Muscle layer of colon (tissue), 2 donors: ENCODE measurements around the gene GNPTAB.

Experiments
- H3K27ac ChIP-seq: one replicate; pipeline ENCODE4 v1.7.0; 2013; ENCODE audit warnings: low read depth, mild to moderate bottlenecking, low read length, moderate library complexity
- H3K27me3 ChIP-seq, 2 donors: one replicate each; pipeline ENCODE4 v1.7.0; 2013; ENCODE audit warnings: low read length in 2 of 2, mild to moderate bottlenecking in 2 of 2; ENCODE audit not compliant: insufficient read depth in 2 of 2, control insufficient read depth in 1 of 2
- H3K36me3 ChIP-seq: one replicate; pipeline ENCODE4 v1.7.0; 2013; ENCODE audit warnings: mild to moderate bottlenecking, low read length; ENCODE audit not compliant: insufficient read depth
- H3K4me1 ChIP-seq: one replicate; pipeline ENCODE4 v1.7.0; 2013; ENCODE audit warnings: mild to moderate bottlenecking, low read length; ENCODE audit not compliant: insufficient read depth
- H3K4me3 ChIP-seq, 2 donors: one replicate each; pipeline ENCODE4 v1.7.0; 2013; ENCODE audit warnings: low read length in 2 of 2, low read depth in 1 of 2, mild to moderate bottlenecking in 1 of 2, moderate library complexity in 1 of 2
- H3K9ac ChIP-seq: one replicate; pipeline ENCODE4 v1.7.0; 2013; ENCODE audit warnings: low read length
- H3K9me3 ChIP-seq: one replicate; pipeline ENCODE4 v1.7.0; 2013; ENCODE audit warnings: mild to moderate bottlenecking, low read length
- donor health status: abdominal sarcoma.
- donor health status: Adenocarcinoma of cecum.

The GNPTAB gene

DNA sequence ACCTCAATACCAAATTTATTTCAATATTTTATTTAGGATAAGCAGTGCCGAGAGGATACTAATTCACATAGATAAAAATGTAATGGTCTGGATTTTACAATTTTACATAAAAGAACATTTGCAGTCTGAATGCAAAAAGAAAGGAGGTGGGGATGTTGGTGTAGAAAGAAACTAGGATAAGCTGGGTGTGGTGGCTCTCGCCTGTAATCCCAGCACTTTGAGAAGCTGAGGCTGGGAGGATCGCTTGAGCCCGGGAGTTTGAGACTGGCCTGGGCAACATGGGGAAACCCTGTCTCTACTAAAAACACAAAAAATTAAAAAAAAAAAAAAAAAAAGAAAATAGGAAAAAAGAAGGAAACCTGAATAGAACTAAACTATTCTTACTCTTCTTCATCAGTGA lies 108.4 kb downstream of the GNPTAB start:
- H3K27ac ChIP-seq: no peak overlapping the region

DNA sequence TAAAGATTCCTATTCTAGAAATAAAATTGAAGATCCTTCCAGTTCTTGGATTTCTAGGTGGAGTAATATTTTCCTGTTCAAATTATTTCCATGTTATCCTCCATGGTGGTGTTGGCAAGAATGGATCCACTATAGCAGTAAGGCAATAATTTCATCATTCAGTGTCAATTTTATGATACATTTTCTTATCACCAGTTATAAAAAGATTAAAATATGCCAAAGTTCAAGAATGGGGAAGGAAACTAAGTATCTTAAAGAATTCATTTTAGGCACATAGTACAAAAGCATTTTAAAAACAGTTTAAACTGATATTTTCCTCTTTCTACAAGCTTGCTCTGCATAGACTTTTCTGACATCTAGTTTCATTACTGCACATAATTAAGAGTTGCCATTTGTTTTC lies 110.6 kb downstream of the GNPTAB start:
- H3K9ac ChIP-seq: no peak overlapping the region
- peaks cover 8% of the 10 kb centered on the region for H3K36me3 ChIP-seq
- H3K27ac ChIP-seq: no peak overlapping the region
- no peaks in the 10 kb centered on the region for H3K4me1 ChIP-seq
- H3K27me3 ChIP-seq: no peaks in the 10 kb centered on the region
- no peak overlapping the region for H3K4me3 ChIP-seq
- no peaks in the 10 kb centered on the region for H3K9me3 ChIP-seq

More for the DNA sequence above, 108.4 kb downstream of the GNPTAB start:
- Histone ChIP-seq H3K27me3 (no peaks in the 10 kb centered on the region), H3K4me3 (no peak overlapping the region), H3K4me1 (no peaks in the 10 kb centered on the region), H3K36me3 (peaks cover 19% of the 10 kb centered on the region), H3K9me3 (no peaks in the 10 kb centered on the region), H3K9ac (no peak overlapping the region)

DNA sequence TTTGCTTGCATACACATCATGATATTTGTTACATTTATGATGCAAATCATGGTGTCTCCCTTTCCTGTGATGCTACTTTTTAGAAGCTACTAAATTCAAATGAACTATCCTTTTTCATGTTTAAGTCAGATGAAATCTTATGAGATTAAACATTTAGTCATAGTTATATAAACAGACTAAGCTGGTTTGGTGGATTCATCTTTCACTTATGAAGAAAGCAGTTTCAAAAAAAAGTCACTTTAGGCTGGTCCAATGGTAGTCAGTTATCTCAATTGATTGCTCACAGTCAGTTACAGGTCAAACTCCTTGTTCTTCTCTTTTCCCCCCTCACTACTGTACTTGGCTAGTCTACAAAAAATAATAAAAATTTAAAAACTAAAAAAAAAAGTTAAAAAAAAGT lies 111.2 kb downstream of the GNPTAB start:
- Histone ChIP-seq H3K27ac (no peak overlapping the region), H3K9ac (no peak overlapping the region), H3K9me3 (no peaks in the 10 kb centered on the region), H3K27me3 (no peaks in the 10 kb centered on the region), H3K4me1 (no peaks in the 10 kb centered on the region), H3K36me3 (peaks cover 8% of the 10 kb centered on the region), H3K4me3 (no peak overlapping the region)

DNA sequence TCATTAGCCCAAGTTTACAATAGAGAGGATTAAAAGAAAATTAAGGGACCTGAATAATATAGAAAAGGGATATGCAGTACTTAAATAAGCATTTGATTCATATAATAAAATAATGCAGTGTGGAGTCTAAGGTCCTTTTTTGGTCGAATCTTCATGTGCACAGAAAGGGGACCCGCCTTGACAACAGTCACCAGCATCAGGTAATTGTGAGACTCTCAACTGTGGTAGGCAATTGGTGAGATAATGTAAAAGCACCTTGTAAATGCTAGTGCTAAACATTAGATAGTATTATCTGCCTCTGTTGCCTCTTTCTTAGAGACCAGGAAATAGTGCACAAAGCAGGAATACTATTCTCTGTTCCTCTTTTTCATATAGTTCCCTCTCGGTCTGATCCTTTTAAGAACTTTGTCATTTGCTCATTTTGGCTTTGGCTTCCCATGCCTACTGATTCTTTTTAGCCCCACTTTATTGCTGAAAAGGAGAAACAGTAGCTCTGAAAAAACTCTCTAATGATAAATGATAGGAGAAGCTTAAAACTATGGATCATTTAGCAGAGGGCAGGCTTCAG lies 115.8 kb downstream of the GNPTAB start:
- Histone ChIP-seq H3K36me3 (no peaks in the 10 kb centered on the region), H3K27ac (no peak overlapping the region), H3K4me3 (no peak overlapping the region), H3K9me3 (no peaks in the 10 kb centered on the region), H3K9ac (no peak overlapping the region), H3K27me3 (no peaks in the 10 kb centered on the region), H3K4me1 (peaks cover 19% of the 10 kb centered on the region)

GRCh38 chr12:101713930-101714329 lies 116.8 kb downstream of the GNPTAB start:
- no peak overlapping the region for H3K4me3 ChIP-seq
- peaks cover 19% of the 10 kb centered on the region for H3K4me1 ChIP-seq
- no peaks in the 10 kb centered on the region for H3K9me3 ChIP-seq
- H3K27me3 ChIP-seq: no peaks in the 10 kb centered on the region
- no peak overlapping the region for H3K9ac ChIP-seq
- no peaks in the 10 kb centered on the region for H3K36me3 ChIP-seq
- H3K27ac ChIP-seq: no peak overlapping the region

GRCh38 chr12:101713059-101713682 lies 117.6 kb downstream of the GNPTAB start:
- Histone ChIP-seq H3K4me1 (peaks cover 19% of the 10 kb centered on the region), H3K27ac (no peak overlapping the region), H3K27me3 (no peaks in the 10 kb centered on the region), H3K9ac (peak overlapping the region; percentile 12), H3K4me3 (peak overlapping the region in 1 of 2 donors; percentile 12), H3K36me3 (no peaks in the 10 kb centered on the region), H3K9me3 (no peaks in the 10 kb centered on the region)

DNA sequence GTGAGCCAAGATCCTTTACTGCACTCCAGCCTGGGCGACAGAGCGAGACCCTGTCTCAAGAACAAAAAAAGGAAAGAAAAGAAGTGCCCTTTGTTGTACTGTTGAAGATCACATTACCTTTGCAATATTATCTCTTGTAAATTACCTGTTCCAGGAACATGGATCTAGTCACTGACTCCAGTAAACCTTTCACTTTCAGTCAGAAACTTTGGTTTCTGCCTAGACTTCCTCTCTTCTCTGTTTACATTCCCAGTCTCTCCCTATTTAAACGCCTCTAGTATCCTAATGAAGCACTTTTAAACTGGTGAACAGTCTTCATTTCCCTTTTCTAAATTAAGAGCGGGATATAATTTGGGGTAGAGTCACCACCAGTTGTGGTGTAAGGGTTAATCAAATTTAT lies 120.5 kb downstream of the GNPTAB start:
- peaks cover 19% of the 10 kb centered on the region for H3K4me1 ChIP-seq
- H3K27ac ChIP-seq: no peak overlapping the region
- no peaks in the 10 kb centered on the region for H3K36me3 ChIP-seq
- no peak overlapping the region for H3K4me3 ChIP-seq
- no peak overlapping the region for H3K9ac ChIP-seq
- no peaks in the 10 kb centered on the region for H3K9me3 ChIP-seq
- H3K27me3 ChIP-seq: no peaks in the 10 kb centered on the region

DNA sequence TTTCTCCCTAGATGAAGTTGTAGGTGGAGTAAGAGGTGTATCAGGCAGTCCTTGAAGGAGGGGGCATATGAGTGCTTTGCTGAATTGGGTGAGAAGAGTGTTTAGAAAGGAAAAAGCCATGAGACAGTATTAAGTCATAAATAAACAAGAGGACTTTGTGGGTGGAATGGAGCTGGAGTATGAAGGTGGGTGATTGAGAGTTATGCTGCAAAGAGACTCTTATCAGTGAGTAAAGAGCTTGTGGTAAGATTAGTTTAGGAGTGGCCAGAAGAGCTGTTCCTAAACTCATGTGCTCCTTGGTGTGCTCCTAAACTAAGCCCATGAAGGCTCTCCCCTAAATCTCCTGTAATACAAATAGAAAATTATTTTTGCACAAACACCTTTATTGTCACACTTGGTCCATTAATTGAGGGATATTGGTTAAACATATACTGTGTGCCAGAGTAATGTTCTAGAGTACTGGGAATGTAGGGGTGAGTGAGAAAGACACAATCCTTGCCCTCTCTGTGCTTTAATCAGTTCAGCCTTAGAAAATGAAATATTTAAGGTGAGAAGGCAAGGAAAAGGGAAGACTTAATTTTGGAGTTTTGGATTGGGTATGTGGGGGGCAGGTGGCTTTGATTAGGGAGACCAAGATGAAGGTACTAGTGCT lies 123.5 kb downstream of the GNPTAB start:
- H3K4me3 ChIP-seq: no peak overlapping the region
- no peak overlapping the region for H3K27ac ChIP-seq
- H3K27me3 ChIP-seq: no peaks in the 10 kb centered on the region
- peaks cover under 1% of the 10 kb centered on the region for H3K4me1 ChIP-seq
- no peaks in the 10 kb centered on the region for H3K9me3 ChIP-seq
- no peak overlapping the region for H3K9ac ChIP-seq
- no peaks in the 10 kb centered on the region for H3K36me3 ChIP-seq

DNA sequence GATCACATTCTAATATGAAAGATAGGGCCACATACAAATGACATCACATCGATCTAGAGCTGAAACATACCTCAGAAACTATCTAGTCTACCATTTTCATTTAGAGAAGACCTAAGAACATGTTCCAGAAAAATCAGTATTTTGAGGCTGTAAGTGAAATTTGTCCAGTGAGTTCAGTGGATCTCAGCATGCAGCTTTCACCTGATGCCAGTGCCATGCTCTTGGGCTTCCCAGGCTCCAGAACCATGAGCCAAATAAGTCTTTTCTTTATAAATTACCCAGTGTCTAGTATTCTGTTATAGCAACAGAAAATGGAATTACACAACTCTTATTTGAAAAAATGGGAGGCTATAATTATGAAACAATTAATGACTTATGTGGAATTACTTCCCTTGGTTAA lies 124.4 kb downstream of the GNPTAB start:
- no peak overlapping the region for H3K4me3 ChIP-seq
- no peaks in the 10 kb centered on the region for H3K9me3 ChIP-seq
- H3K27me3 ChIP-seq: no peaks in the 10 kb centered on the region
- H3K4me1 ChIP-seq: no peaks in the 10 kb centered on the region
- H3K27ac ChIP-seq: no peak overlapping the region
- H3K36me3 ChIP-seq: no peaks in the 10 kb centered on the region
- no peak overlapping the region for H3K9ac ChIP-seq

DNA sequence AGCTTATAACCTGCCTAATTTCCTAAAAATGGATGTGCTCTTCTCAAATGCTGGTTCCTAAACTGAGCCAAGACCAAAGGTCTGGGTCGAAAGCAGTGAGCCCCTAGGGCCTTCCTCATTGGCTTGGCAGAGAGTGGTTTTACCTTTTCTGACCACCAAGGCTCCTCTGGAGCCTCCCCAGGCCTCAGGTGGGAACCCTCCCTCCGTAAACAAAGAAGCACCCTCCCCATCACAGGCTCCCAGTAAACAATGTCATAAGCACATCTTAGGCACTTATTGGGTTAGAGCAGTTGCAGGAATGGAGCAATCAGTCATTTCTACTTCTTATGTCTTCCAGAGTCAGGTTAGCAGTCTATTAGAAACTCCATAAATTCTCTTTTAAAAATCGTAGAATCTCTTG lies 127.3 kb downstream of the GNPTAB start:
- no peaks in the 10 kb centered on the region for H3K9me3 ChIP-seq
- no peaks in the 10 kb centered on the region for H3K36me3 ChIP-seq
- H3K27me3 ChIP-seq: no peaks in the 10 kb centered on the region
- H3K4me3 ChIP-seq: no peak overlapping the region
- no peak overlapping the region for H3K9ac ChIP-seq
- H3K27ac ChIP-seq: no peak overlapping the region
- peaks cover 12% of the 10 kb centered on the region for H3K4me1 ChIP-seq

GRCh38 chr12:101700299-101700820 lies 130.4 kb downstream of the GNPTAB start:
- Histone ChIP-seq H3K9ac (no peak overlapping the region), H3K9me3 (no peaks in the 10 kb centered on the region), H3K4me3 (no peak overlapping the region), H3K27ac (no peak overlapping the region), H3K27me3 (no peaks in the 10 kb centered on the region), H3K36me3 (no peaks in the 10 kb centered on the region), H3K4me1 (peaks cover 26% of the 10 kb centered on the region)
